H1 (cell line): ENCODE results near the gene AGR2. TPM values are rescaled to one million over a fixed set of nuclear protein-coding genes. Genes with fewer than 3 reads are reported as not detected.

Source experiments
- ASH2L ChIP-seq: fragments of 200-600, 300-600 bp; sonication (generic); IDR thresholded peaks from one replicate; pipeline ENCODE4 v1.7.1; 2017; ENCODE audit warnings: low read length
- CEBPB ChIP-seq: IDR thresholded peaks from 2 replicates; pipeline ENCODE4 v1.6.1; 2012; ENCODE audit warnings: low read depth, low read length
- PHF8 ChIP-seq: fragments of 200-600 bp; sonication (generic); conservative IDR thresholded peaks from 2 replicates; pipeline ENCODE4 v1.7.1; 2012; ENCODE audit warnings: low read depth, mild to moderate bottlenecking, inconsistent platforms, low read length, moderate library complexity
- polyA plus RNA-seq, 7 experiments: library from polyadenylated mRNA; depleted of rRNA in 3 of 7; stranded (reverse) in 5 of 7; unstranded in 2 of 7; fragments of >200 nt in 5 of 7; fragments of 200-250 nt in 2 of 7; gene quantifications; 1 replicate in 5 of 7; 2 replicates in 1 of 7; 4 replicates in 1 of 7; pipeline versions ENCODE4 v1.2.1 to v1.2.3, GENCODE V29; 2011 to 2013; ENCODE audit warnings: missing spikeins in 2 of 7, mixed read lengths in 2 of 7
- total RNA-seq: library from RNA; stranded (reverse); fragmentation: NEBNext Ultra II Directional; extraction: Animal tissue kit (Norgen Biotek cat#: 25700); gene quantifications from 2 replicates; pipeline ENCODE4 v1.2.1, GENCODE V29; 2021

AGR2 gene
- total and polyA plus RNA-seq, 2 of the 8 experiments (the other 6 are each of a cell fraction or from before 2014, with no cell fraction given): not detected

DNA sequence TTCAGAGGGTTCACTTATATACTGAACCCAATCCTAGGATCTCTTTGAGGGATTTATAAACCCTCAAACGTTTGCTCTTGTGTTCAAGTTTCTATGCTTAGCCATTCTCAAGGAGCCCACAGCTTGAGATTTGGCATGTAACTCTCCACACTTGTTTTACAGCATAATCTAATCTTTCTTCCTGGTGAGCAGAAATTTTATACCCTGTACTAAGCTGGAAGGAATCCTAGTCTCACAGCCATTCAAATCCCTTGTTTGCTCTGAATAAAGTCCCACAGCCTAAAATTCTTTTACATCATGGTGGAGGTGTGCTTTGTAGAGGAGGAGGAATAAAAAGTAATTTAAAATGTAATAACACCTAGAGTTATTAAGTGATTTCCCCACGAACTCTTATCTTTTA is 5.3 kb upstream of the AGR2 start (continued):
- TF ChIP-seq ASH2L (no peak), CEBPB (no peak), PHF8 (no peak)
